ENCODE measurements around the gene PANK4. TPM values are rescaled to one million over a fixed set of nuclear protein-coding genes. Genes with fewer than 3 reads are reported as not detected.

The PANK4 gene
- total and polyA plus RNA-seq, 8 donors: 23.2 to 30.9 (median 28.1) TPM

DNA sequence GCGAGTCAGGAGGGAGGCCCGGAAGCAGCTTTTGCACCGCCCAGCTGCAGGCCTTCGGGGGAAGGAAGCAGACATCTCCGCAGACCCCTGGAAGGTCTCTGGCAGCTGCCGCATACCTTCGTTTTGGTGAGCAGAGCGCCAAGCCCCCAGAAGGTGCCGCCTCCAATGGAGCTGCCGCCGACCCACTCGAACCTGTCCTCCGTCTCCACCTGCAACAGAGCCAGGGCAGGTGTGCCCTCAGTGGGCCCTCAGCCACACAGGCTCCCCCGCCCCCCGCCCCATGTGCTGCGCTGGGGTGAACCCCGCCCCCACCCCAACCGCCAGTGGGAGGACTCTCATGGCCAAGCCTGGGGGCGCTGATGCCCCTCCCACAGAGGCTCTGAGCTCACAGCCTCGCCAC lies 6.2 kb downstream of the PANK4 start:
- Histone ChIP-seq H3K36me3 (peaks cover 0 to 65% of the 10 kb centered on the region in 2 donors), H3K9me3 (no peaks in the 10 kb centered on the region), H3K27ac (no peak overlapping the region), H3K4me1 (peaks cover 16 to 23% of the 10 kb centered on the region in 2 donors), H3K4me3 (no peak overlapping the region), H3K27me3 (no peaks in the 10 kb centered on the region)
- TF ChIP-seq, protein P1, sequence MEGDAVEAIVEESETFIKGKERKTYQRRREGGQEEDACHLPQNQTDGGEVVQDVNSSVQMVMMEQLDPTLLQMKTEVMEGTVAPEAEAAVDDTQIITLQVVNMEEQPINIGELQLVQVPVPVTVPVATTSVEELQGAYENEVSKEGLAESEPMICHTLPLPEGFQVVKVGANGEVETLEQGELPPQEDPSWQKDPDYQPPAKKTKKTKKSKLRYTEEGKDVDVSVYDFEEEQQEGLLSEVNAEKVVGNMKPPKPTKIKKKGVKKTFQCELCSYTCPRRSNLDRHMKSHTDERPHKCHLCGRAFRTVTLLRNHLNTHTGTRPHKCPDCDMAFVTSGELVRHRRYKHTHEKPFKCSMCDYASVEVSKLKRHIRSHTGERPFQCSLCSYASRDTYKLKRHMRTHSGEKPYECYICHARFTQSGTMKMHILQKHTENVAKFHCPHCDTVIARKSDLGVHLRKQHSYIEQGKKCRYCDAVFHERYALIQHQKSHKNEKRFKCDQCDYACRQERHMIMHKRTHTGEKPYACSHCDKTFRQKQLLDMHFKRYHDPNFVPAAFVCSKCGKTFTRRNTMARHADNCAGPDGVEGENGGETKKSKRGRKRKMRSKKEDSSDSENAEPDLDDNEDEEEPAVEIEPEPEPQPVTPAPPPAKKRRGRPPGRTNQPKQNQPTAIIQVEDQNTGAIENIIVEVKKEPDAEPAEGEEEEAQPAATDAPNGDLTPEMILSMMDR (IDR thresholded peaks at IDR 0.05): no peak
- ATAC-seq (no peak), DNase-seq (no peak)
- intact Hi-C loops (cut with DNase I): no loop called here

DNA sequence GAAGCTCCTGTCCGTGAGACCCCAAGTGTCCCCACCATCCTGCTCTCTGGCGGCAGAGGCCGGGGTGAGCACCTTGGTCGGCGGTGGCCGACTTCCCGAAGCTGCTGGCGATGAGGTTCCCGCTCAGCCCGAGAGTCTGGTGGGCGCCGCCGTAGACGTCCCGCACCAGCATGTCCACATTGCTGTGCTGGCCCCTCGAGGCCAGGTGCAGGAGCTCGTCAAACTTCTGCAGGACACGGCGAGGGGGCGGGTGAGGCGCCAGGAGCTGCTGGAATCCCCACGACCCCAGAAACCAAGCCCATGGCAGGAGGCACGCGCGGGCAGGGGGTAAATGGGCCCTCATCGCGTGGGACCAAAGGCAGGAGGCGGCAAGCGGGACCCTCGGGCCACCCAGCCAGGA lies 6.7 kb downstream of the PANK4 start:
- intact Hi-C loops (cut with DNase I): no loop called here
- Histone ChIP-seq H3K27me3 (no peaks in the 10 kb centered on the region), H3K4me1 (peaks cover 11 to 18% of the 10 kb centered on the region in 2 donors), H3K9me3 (no peaks in the 10 kb centered on the region), H3K36me3 (peaks cover 0 to 70% of the 10 kb centered on the region in 2 donors), H3K27ac (no peak overlapping the region), H3K4me3 (no peak overlapping the region)
- DNase-seq (no peak), ATAC-seq (no peak)
- TF ChIP-seq, protein P1 (IDR thresholded peaks at IDR 0.05): no peak

DNA sequence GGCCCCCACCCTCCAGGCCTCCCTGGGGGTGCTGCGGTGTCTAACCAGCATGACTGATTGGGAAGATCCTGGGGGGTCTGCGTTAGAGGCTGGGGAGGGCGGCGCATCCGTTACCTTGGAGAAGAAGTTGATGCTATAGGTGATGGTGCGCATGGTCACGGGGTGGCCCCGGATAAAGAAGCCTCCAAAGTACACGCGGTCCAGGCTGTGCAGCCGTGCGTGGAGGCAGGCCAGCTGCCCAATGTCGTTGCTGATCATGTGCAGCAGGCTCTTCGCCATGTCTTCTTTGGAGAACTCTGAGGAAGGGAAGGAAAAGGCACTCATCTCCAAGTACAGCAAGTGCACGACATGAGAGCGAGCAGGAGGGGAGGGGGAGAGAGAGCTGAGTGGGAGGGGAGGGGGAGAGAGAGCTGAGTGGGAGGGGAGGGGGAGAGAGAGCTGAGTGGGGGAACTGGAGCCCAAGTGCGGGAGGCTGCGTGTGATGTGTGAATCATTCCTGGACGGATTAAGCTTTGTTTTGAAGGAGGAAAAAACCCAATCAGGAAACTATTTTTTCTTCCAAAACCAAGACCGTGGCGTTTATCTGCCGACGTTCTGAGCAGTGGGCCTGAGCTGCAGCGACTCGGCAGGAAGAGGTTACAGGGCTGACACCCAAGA lies 7.2 kb downstream of the PANK4 start:
- DNase-seq: no peak
- Histone ChIP-seq H3K4me3 (no peak overlapping the region), H3K27me3 (no peaks in the 10 kb centered on the region), H3K4me1 (peaks cover 5 to 12% of the 10 kb centered on the region in 2 donors), H3K9me3 (no peaks in the 10 kb centered on the region), H3K27ac (no peak overlapping the region), H3K36me3 (peaks cover 0 to 75% of the 10 kb centered on the region in 2 donors)
- no peak for ATAC-seq
- TF ChIP-seq, protein P1 (IDR thresholded peaks at IDR 0.05): no peak
- intact Hi-C loops (cut with DNase I): no loop called here

DNA sequence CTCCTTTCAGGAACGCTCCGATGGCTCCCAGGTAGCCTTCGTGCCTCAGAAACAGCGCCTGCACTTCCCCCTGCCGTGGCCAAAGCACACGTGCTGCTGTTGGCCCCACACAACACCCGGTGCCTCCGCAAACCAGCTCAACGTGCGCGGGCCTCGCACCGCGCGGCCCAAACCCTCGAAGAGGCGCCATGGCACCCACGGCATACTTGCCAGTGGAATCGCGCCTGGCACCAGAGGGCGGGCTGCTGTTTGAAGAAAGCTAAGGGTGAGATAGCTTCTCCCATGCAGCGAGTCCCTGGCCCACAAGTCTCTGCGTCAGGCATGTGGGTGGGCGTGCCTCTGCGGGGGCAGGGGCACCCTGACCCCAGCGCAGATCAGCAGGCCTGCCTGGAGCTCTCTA lies 7.9 kb downstream of the PANK4 start:
- intact Hi-C loops (cut with DNase I): no loop called here

DNA sequence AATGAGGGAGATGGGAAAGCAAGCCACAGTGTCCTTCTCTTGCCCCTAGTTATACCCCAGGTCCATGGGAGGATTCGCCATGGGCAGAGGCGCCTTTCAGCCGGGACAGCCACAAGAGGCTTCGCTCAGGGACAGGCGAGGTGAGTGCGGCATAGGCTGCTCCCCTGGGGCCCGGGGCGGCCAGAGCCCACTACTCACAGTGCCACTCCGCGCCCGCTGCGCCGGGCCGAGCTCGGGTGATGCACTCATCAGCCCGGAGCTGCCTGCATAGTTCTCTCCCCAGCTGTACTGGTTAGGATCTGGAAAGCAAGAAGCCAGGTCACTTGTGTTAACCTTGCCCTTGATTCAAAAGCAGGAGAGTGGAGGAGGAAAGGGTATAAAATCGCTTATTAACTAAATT lies 8.4 kb downstream of the PANK4 start:
- DNase-seq: no peak

More for the DNA sequence above, 7.9 kb downstream of the PANK4 start:
- DNase-seq (no peak), ATAC-seq (no peak)
- Histone ChIP-seq H3K4me1 (peaks cover 0 to 6% of the 10 kb centered on the region in 2 donors), H3K4me3 (no peak overlapping the region), H3K27me3 (no peaks in the 10 kb centered on the region), H3K27ac (no peak overlapping the region), H3K9me3 (no peaks in the 10 kb centered on the region), H3K36me3 (peaks cover 0 to 81% of the 10 kb centered on the region in 2 donors)
- TF ChIP-seq, protein P1 (IDR thresholded peaks at IDR 0.05): no peak

More for the DNA sequence above, 8.4 kb downstream of the PANK4 start:
- H3K27me3 ChIP-seq: no peaks in the 10 kb centered on the region
- TF ChIP-seq, protein P1 (IDR thresholded peaks at IDR 0.05): no peak
- no peak for ATAC-seq
- no peaks in the 10 kb centered on the region for H3K9me3 ChIP-seq
- peaks cover 0 to 87% of the 10 kb centered on the region in 2 donors for H3K36me3 ChIP-seq
- H3K4me3 ChIP-seq: no peak overlapping the region
- H3K4me1 ChIP-seq: peaks cover 0 to under 1% of the 10 kb centered on the region in 2 donors
- H3K27ac ChIP-seq: no peak overlapping the region
- intact Hi-C loops (cut with DNase I): no loop called here
